Calu3 (cell line): ENCODE results near the gene TMX2. TPM values are rescaled to one million over a fixed set of nuclear protein-coding genes. Genes with fewer than 3 reads are reported as not detected.

ENCODE experiments used
- BruUV-seq: library from RNA; stranded (reverse); fragments of 400-500 nt; replicated peaks from 2 replicates; lab custom pipeline; 2021; lab: Mats Ljungman, UMichigan
- CTCF ChIA-PET: fragments of 300-600 bp; sonication (Branson Sonifier 250); formaldehyde crosslinking; loops from one replicate; lab custom pipeline; 2022; ENCODE audit warnings: antibody characterized with exemption; lab: Charles Lee
- DNase-seq: peaks from one replicate; pipeline ENCODE4 v3.0.0; 2022
- H3K27ac Mint-ChIP-seq: one replicate; pipeline ENCODE4 v1.8.0; 2022; ENCODE audit warnings: mixed read lengths; ENCODE audit not compliant: unreplicated experiment
- H3K27me3 Mint-ChIP-seq: one replicate; pipeline ENCODE4 v1.8.0; 2022; ENCODE audit warnings: mixed read lengths; ENCODE audit not compliant: unreplicated experiment
- H3K36me3 Mint-ChIP-seq: one replicate; pipeline ENCODE4 v1.8.0; 2022; ENCODE audit warnings: mild to moderate bottlenecking, moderate library complexity, mixed read lengths; ENCODE audit not compliant: insufficient read depth, unreplicated experiment
- H3K4me1 Mint-ChIP-seq: one replicate; pipeline ENCODE4 v1.8.0; 2022; ENCODE audit warnings: mild to moderate bottlenecking, low read depth, mixed read lengths; ENCODE audit not compliant: unreplicated experiment
- H3K4me3 Mint-ChIP-seq: one replicate; pipeline ENCODE4 v1.8.0; 2022; ENCODE audit warnings: mild to moderate bottlenecking, low read depth, moderate library complexity, mixed read lengths; ENCODE audit not compliant: unreplicated experiment
- H3K9me3 Mint-ChIP-seq: one replicate; pipeline ENCODE4 v1.8.0; 2022; ENCODE audit warnings: low read depth, mixed read lengths; ENCODE audit not compliant: unreplicated experiment
- CTCF ChIP-seq: fragments of 200-600 bp; IDR thresholded peaks from one replicate; pipeline ENCODE4 v1.8.0; 2022; ENCODE audit warnings: antibody characterized with exemption; ENCODE audit not compliant: unreplicated experiment
- intact Hi-C: fragments of 100-400 bp; cut with micrococcal nuclease; formaldehyde crosslinking; loops from one replicate; pipeline ENCODE4 v1.10.0; 2022; ENCODE audit not compliant: unreplicated experiment
- total RNA-seq: library from RNA; stranded (reverse); gene quantifications from 2 replicates; pipeline ENCODE4 v1.2.3, GENCODE V29; 2022

Gene TMX2
- total RNA-seq, 1 experiment from 2014 or later: 152 TPM

GRCh38 chr11:57788703-57789088, 76.3 kb downstream of the TMX2 start:
- intact Hi-C loops: loop anchor here (10.0 kb wide), 1 partner anchor 124 kb away; the partner anchor contains the start of gene ZDHHC5
- H3K36me3 Mint-ChIP-seq: peaks cover 75% of the 10 kb centered on the region
- H3K4me3 Mint-ChIP-seq: no peak overlapping the region
- CTCF ChIA-PET: interaction anchor here (1.6 kb wide), 1 partner anchor 24 kb away, joined by 4 read pairs; no protein-coding TSS in a partner anchor
- peak overlapping the region; percentile 50 for H3K27ac Mint-ChIP-seq
- H3K27me3 Mint-ChIP-seq: no peaks in the 10 kb centered on the region
- DNase-seq: no peak
- H3K9me3 Mint-ChIP-seq: no peaks in the 10 kb centered on the region
- TF ChIP-seq CTCF: no peak
- no TSS peak for BruUV-seq
- peaks cover 81% of the 10 kb centered on the region for H3K4me1 Mint-ChIP-seq

Other genes starting within 250 kb of the TMX2 start
- gene SLC43A1, start 196.9 kb upstream of the TMX2 start, total RNA-seq: 9.5 and 12.5 TPM in 2 replicates
- 68.5 and 73.5 TPM in 2 replicates for gene TIMM10, start 181.8 kb upstream of the TMX2 start, total RNA-seq
- gene SMTNL1, start 175.0 kb upstream of the TMX2 start, total RNA-seq: not detected in 2 replicates
- gene UBE2L6, start 144.9 kb upstream of the TMX2 start, total RNA-seq: 80.8 and 170 TPM in 2 replicates
- gene SERPING1, start 114.9 kb upstream of the TMX2 start, total RNA-seq: 61.8 and 112 TPM in 2 replicates
- gene YPEL4, start 62.7 kb upstream of the TMX2 start, total RNA-seq: 0.28 TPM in 1 of 2 replicates, not detected in the other
- 15.2 and 18.6 TPM in 2 replicates for gene CLP1, start 54.8 kb upstream of the TMX2 start, total RNA-seq
- 85.9 and 95.3 TPM in 2 replicates for gene ZDHHC5, start 44.5 kb upstream of the TMX2 start, total RNA-seq
- gene MED19, start 378 bp upstream of the TMX2 start, total RNA-seq: 21.2 and 24.4 TPM in 2 replicates
- 124 and 131 TPM in 2 replicates for gene SELENOH, start 28.9 kb downstream of the TMX2 start, total RNA-seq
- not detected in 2 replicates for gene BTBD18, start 39.2 kb downstream of the TMX2 start, total RNA-seq
- 318 and 323 TPM in 2 replicates for gene CTNND1, start 49.2 kb downstream of the TMX2 start, total RNA-seq